Measurements from ENCODE around the gene ANO7. TPM values are rescaled to one million over a fixed set of nuclear protein-coding genes. Genes with fewer than 3 reads are reported as not detected.
A peak's percentile ranks its signal among the peaks of the same experiment; 100 is the strongest.

Gene ANO7
- total and polyA plus RNA-seq, 2 of the 13 experiments (the other 11 are each of a cell fraction or from before 2014, with no cell fraction given), result 4.1 to 4.9 TPM

DNA sequence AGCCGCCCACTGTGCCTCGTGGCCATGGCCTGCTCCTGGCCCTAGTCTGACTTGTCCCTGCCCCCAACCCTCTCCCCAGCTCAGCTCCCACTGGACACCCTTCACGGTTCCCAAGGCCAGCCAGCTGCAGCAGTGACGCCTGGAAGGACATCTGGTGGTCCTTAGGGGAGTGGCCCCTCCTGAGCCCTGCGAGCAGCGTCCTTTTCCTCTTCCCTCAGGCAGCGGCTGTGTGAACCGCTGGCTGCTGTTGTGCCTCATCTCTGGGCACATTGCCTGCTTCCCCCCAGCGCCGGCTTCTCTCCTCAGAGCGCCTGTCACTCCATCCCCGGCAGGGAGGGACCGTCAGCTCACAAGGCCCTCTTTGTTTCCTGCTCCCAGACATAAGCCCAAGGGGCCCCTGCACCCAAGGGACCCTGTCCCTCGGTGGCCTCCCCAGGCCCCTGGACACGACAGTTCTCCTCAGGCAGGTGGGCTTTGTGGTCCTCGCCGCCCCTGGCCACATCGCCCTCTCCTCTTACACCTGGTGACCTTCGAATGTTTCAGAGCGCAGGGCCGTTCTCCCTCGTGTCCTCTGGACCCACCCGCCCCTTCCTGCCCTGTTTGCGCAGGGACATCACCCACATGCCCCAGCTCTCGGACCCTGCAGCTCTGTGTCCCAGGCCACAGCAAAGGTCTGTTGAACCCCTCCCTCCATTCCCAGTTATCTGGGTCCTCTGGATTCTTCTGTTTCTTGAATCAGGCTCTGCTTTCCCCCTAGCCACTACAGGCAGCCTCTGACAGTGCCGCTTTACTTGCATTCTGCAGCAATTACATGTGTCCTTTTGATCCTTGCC is 35.8 kb downstream of the ANO7 start (continued):
- TF ChIP-seq, protein P1, sequence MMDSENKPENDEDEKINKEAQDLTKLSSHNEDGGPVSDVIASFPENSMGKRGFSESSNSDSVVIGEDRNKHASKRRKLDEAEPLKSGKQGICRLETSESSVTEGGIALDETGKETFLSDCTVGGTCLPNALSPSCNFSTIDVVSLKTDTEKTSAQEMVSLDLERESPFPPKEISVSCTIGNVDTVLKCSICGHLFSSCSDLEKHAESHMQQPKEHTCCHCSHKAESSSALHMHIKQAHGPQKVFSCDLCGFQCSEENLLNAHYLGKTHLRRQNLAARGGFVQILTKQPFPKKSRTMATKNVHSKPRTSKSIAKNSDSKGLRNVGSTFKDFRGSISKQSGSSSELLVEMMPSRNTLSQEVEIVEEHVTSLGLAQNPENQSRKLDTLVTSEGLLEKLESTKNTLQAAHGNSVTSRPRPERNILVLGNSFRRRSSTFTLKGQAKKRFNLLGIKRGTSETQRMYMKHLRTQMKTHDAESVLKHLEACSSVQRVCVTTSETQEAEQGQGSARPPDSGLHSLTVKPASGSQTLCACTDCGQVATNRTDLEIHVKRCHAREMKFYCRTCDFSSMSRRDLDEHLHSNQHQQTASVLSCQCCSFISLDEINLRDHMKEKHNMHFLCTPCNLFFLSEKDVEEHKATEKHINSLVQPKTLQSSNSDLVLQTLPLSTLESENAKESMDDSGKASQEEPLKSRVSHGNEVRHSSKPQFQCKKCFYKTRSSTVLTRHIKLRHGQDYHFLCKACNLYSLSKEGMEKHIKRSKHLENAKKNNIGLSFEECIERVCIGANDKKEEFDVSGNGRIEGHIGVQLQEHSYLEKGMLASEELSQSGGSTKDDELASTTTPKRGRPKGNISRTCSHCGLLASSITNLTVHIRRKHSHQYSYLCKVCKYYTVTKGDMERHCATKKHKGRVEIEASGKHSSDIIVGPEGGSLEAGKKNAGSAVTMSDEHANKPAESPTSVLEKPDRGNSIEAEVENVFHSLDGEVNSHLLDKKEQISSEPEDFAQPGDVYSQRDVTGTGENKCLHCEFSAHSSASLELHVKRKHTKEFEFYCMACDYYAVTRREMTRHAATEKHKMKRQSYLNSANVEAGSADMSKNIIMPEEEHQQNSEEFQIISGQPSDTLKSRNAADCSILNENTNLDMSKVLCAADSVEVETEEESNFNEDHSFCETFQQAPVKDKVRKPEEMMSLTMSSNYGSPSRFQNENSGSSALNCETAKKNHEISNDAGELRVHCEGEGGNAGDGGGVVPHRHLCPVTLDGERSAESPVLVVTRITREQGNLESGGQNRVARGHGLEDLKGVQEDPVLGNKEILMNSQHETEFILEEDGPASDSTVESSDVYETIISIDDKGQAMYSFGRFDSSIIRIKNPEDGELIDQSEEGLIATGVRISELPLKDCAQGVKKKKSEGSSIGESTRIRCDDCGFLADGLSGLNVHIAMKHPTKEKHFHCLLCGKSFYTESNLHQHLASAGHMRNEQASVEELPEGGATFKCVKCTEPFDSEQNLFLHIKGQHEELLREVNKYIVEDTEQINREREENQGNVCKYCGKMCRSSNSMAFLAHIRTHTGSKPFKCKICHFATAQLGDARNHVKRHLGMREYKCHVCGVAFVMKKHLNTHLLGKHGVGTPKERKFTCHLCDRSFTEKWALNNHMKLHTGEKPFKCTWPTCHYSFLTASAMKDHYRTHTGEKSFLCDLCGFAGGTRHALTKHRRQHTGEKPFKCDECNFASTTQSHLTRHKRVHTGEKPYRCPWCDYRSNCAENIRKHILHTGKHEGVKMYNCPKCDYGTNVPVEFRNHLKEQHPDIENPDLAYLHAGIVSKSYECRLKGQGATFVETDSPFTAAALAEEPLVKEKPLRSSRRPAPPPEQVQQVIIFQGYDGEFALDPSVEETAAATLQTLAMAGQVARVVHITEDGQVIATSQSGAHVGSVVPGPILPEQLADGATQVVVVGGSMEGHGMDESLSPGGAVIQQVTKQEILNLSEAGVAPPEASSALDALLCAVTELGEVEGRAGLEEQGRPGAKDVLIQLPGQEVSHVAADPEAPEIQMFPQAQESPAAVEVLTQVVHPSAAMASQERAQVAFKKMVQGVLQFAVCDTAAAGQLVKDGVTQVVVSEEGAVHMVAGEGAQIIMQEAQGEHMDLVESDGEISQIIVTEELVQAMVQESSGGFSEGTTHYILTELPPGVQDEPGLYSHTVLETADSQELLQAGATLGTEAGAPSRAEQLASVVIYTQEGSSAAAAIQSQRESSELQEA (CRISPR knock-in tag; IDR thresholded peaks at IDR 0.05; ENCODE audit: not compliant biosample characterization), result no peak
- TF ChIP-seq ZNF136 (CRISPR knock-in tag; IDR thresholded peaks at IDR 0.05; ENCODE audit: low read depth) (peak; percentile 81; the same call in 1 of the 2 replicates), ZNF207 (IDR thresholded peaks at IDR 0.05; ENCODE audit: borderline replicate concordance) (no peak), EZH2 (conservative IDR thresholded peaks at IDR 0.05; ENCODE audit: low read depth, low read length) (no peak), ZBTB46 (CRISPR knock-in tag; IDR thresholded peaks at IDR 0.05; ENCODE audit: borderline replicate concordance) (0 out of 2 replicates have a peak, but pooled peaks have one; percentile 47), ZNF30 (CRISPR knock-in tag; IDR thresholded peaks at IDR 0.05) (no peak; the same call in 1 of the 2 replicates), ZNF75D (CRISPR knock-in tag; IDR thresholded peaks at IDR 0.05; ENCODE audit: borderline replicate concordance) (no peak)
- TF ChIP-seq, protein P2, sequence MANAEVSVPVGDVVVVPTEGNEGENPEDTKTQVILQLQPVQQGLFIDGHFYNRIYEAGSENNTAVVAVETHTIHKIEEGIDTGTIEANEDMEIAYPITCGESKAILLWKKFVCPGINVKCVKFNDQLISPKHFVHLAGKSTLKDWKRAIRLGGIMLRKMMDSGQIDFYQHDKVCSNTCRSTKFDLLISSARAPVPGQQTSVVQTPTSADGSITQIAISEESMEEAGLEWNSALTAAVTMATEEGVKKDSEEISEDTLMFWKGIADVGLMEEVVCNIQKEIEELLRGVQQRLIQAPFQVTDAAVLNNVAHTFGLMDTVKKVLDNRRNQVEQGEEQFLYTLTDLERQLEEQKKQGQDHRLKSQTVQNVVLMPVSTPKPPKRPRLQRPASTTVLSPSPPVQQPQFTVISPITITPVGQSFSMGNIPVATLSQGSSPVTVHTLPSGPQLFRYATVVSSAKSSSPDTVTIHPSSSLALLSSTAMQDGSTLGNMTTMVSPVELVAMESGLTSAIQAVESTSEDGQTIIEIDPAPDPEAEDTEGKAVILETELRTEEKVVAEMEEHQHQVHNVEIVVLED (CRISPR knock-in tag; IDR thresholded peaks at IDR 0.05; ENCODE audit: borderline replicate concordance), result peak; percentile 19; the same call in 1 of the 2 replicates
- TF ChIP-seq, protein P3, sequence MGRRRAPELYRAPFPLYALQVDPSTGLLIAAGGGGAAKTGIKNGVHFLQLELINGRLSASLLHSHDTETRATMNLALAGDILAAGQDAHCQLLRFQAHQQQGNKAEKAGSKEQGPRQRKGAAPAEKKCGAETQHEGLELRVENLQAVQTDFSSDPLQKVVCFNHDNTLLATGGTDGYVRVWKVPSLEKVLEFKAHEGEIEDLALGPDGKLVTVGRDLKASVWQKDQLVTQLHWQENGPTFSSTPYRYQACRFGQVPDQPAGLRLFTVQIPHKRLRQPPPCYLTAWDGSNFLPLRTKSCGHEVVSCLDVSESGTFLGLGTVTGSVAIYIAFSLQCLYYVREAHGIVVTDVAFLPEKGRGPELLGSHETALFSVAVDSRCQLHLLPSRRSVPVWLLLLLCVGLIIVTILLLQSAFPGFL (CRISPR knock-in tag; IDR thresholded peaks at IDR 0.05), result no peak
- TF ChIP-seq, protein P4, sequence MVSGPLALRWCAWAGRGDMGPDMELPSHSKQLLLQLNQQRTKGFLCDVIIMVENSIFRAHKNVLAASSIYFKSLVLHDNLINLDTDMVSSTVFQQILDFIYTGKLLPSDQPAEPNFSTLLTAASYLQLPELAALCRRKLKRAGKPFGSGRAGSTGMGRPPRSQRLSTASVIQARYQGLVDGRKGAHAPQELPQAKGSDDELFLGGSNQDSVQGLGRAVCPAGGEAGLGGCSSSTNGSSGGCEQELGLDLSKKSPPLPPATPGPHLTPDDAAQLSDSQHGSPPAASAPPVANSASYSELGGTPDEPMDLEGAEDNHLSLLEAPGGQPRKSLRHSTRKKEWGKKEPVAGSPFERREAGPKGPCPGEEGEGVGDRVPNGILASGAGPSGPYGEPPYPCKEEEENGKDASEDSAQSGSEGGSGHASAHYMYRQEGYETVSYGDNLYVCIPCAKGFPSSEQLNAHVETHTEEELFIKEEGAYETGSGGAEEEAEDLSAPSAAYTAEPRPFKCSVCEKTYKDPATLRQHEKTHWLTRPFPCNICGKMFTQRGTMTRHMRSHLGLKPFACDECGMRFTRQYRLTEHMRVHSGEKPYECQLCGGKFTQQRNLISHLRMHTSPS (CRISPR knock-in tag; IDR thresholded peaks at IDR 0.05; ENCODE audit: low read depth), result no peak; the same call in 1 of the 2 replicates
